NCI-H2081 (cell line): Measurements from ENCODE around the gene CUX1.

ENCODE experiments used
- DNase-seq, 2 experiments: peaks; one replicate each; lab custom pipeline; 2025; lab: John Stamatoyannopoulos, UW

CUX1 gene

DNA sequence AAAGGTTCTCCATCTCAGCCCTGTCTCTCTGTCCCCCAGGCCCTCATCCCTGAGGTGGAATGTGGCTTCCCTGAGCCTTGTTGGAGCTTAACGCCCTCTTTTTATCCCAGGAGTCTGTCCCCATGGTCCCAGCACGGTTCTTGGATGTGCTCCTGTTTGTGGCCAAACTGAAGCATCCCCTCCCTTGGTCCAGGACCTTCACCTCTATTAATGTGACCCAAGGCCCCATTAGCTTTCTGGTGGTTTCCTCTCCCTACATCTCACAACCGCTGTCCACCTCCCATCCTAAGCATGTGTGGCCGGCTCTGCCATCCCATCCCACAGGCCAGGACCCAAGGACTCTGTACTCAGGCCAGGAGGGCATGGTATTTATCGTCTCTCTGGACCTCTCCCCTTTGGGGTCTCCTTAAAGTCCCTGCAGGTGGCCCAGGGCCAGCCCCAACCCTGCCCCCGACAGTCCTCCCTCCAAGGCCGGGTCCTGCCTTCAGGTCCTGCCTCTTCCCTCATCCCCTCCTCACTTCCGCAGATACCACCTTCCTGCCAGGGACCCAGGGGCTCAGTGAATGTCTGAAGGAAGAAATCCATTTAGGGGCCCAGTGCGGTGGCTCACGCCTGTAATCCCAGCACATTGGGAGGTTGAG lies 453.9 kb downstream of the CUX1 start:
- DNase-seq = no peak

- DNase-seq = peak; percentile 63
Measured at GRCh38 chr7:102272075-102272916, 454.9 kb downstream of the CUX1 start.

DNA sequence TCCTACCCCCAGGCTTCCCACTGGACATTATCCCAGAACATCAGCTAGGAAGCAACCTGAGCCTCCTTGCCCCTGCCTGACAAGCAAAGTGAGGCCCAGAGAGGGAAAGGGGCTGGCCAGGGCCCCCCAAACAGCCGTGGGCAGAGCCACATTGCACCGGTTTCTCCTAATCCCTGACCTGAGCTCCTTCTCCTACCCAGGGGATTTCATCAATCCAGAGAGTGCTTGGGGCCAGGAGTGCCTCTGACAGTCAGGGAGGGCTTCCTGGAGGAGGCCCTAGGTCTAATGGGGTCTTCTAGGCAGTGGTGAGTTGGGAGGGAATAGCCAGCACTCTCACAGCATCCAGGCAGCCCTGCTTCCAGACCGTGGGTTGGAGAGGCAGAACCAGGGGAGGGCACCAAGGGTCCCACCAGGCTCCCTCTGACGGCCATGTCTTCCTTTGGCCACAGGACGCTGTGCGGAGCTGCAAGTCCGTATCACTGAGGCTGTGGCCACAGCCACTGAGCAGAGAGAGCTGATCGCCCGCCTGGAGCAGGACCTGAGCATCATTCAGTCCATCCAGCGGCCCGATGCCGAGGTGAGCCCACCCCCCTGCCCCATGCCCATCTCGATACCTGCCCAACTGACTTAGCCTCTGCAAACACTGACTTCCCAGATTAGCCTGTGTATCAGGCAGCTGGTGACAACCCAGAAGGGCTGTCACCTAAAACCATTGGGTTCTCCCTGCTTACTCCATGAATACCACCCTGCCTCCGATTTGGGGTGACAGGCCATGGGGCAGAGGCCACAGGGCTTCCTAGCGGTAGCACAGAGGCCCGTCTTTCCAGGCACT lies 455.7 kb downstream of the CUX1 start:
- DNase-seq = no peak

DNA sequence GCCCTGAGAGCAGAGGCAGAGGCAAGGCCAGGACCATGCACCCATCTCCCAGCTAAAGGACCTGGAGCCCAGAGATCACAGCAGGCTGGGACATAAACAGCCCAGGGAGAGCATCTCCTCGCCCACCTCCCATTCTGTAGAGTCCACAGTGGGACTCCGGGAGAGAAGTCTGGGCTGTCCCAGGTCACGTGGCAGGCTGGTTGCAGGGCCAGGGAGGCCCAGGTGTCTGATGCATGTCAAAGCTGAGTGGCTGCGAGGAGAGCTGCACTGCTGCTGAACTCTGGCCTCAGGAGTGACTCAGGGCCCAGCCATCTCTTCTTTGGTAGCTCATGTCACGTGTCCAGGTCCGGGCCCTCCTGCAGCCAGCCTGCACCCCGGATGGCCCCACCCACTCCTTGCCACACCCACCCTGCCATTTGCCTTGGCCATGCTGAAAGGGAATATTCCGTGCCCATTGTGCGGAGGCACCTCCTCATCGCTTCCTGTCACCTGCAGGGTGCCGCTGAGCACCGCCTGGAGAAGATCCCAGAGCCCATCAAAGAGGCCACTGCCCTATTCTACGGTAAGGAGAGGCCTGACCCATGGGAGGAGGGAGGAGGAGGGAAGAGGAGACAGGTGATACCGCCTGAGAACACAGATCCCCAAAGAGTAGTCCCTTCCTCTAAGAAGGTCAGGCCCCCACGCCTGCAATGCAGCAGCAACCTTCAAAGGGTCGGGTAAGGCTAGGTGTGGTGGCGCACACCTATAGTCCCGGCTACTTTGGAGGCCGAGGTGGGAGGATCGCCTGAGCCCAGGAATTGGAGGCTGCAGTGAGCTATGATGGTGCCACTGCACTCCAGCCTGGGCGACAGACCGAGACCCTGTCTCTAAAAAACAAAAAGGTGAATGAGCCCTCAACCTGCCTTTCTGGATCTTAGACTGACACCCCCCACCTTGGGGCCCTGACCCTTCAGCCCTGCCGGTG lies 456.6 kb downstream of the CUX1 start:
- DNase-seq = no peak

DNA sequence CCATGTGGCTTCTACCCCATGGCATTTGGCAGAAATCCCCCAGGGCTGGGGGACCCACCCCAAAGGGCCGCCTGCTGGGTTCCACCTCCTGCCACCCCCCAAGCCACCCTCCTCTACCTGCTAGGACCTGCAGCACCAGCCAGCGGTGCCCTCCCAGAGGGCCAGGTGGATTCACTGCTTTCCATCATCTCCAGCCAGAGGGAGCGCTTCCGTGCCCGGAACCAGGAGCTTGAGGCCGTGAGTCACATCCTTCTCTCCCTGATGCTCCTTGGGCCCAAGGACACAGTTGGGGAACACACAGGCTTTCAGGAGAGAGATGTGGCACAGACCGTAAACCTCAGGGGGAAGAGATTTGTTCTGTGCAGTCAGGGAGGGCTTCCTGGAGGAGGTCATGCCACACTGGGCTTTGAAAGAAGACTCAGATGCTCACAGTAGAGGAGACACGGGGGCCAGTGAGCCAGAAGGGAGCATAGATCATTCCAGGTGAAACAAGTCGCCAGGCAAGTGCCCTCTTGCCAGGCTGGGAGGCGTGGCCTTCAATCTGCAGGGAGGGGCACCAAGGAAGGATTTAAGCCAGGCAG lies 457.8 kb downstream of the CUX1 start:
- no peak for DNase-seq

- DNase-seq = no peak
Measured at GRCh38 chr7:102277901-102278300, 460.5 kb downstream of the CUX1 start.

GRCh38 chr7:102279537-102280400 lies 462.3 kb downstream of the CUX1 start:
- DNase-seq = peak; percentile 68 to 77

GRCh38 chr7:102280521-102280920 lies 463.1 kb downstream of the CUX1 start:
- no peak for DNase-seq

DNA sequence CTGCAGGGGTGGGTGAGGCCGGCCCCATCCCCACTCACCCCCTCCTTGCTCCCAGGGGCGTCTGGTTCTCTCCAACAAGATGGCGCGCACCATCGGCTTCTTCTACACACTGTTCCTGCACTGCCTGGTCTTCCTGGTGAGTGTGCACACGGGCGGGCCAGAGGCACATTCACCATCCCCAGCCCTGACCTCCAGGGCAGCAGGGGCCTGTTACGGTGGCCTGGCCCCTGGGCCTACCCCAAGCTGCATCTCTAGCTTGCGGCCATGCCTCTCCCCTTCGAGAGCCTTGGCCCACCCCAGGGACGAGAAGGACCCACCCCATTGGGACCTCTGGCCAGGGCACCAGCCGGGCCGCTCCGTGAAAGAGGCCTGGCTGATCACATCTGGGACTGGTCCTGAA lies 464.4 kb downstream of the CUX1 start:
- no peak for DNase-seq

DNA sequence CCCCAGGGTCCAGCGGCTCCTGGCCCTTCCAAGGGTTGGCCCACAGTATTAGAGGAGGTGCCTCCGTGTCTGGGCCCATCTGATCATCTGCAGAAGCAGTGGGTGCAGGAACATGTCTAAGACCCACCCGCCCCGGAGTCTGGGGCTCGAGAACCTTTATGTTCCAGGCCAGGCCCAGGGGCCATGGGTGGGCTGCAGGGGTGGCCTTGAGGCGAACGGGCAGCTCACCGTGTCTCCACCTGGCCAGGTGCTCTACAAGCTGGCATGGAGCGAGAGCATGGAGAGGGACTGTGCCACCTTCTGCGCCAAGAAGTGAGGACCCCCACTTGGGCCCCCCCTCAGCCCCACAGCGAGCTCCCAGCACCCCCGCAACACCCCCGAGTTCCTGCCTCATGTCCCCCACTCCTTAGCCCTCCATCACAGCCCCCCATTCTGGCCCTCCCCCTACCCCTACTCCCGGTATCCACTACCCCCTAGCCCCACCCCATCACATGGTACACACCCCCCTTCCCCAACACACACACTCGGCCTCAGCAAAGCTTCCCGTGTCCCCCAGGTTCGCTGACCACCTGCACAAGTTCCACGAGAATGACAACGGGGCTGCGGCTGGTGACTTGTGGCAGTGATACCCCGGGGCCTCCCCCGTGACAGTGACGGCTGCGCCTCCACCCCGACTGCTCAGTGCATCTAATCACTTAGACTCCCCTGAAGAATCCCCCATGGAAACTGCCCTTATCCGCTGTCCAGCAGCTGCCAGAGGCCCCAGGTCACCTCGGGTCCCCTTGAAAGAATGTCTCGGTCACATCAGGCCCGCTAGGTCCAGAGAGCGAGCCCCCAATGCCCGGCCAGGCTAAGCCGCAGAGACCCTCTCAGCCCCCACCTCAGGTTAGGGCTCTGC lies 465.3 kb downstream of the CUX1 start:
- DNase-seq = no peak

- DNase-seq = no peak
Measured at GRCh38 chr7:102283477-102284189, 466.2 kb downstream of the CUX1 start.

GRCh38 chr7:102284399-102284798 lies 467.0 kb downstream of the CUX1 start:
- no peak for DNase-seq

DNA sequence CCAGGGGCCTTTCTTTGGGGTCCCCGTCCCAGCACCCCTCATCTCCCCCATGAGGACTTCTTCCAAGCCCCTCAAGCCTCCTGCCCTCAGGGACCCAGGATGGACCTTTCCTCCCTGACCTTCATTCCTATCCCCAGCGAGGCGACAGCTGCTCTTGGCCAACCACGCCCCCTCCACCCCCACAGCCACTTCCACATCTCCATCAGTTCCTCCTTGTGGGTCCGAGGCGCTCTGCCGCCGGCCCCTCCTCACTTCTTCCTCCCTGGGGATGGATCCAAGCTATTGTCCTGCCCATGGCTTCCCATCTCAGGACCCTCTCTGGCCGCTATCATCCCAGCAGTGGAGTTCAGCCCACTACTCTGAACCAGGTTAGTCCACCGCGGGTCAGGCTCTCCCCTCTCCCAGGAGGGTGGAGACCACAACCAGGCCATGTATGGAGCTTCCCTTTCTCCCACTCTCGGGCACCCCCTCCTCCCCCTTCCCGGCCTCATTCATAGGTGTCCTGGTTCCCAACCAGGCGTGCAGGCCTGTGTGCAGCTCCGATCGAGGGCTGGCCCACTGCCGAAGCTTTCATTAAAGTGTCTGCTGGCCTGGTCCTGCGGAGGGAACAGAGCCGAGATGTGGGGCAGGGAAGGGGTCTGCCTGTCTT lies 467.6 kb downstream of the CUX1 start:
- DNase-seq = no peak

GRCh38 chr7:102285540-102286236 lies 468.3 kb downstream of the CUX1 start:
- DNase-seq = no peak

GRCh38 chr7:102286237-102287110 lies 469.0 kb downstream of the CUX1 start, which contains the start of gene SH2B2:
TSS of gene SH2B2 (plus strand) at chr7:102286868. CDS start at chr7:102300551, 13,683 bp downstream.
- DNase-seq = peak; percentile 54 to 55
